Activated gamma-delta T cell treated with anti-CD3 and anti-CD28 coated beads, Interleukin-2, amount 50 U/mL, for 16 hours (primary cell): ENCODE data around the gene ZBTB47.

ENCODE experiments used
- DNase-seq: peaks from one replicate; pipeline ENCODE4 v3.0.0-alpha.2; 2020; ENCODE audit warnings: low read depth

Gene ZBTB47

DNA sequence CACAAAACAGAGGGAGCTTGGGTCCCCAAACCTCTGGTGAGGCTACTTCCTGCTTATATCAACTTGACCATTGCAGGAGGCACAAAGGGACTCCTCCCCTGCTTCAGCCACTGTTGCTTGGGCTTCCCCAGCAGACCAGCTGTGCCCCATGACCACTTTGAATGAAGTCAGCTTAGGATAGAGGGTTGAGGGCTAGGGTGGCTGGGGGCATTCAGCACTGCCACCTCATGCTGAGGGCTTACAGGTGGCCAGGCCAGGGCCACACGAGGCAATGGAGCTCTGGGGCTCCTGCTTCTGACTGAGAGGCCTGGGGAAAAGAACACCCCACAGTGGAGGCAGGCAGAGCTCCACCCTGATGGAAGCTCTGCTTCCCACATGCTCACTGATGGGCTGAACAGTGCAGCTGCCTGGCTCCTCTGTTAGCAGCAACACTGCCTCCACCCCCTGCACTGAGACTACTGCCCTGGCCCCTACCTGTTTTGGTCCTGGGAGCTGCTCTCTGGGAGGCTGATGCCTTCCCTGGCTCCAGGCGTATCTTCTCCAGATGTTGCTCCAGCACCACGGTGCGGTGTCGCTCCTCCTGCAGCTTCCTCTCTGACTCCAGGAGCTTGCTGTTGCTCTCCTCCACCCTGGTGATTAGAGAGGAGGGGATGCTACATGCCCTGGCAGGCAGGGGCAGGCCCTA, 59.3 kb downstream of the ZBTB47 start:
- DNase-seq, result no peak

DNA sequence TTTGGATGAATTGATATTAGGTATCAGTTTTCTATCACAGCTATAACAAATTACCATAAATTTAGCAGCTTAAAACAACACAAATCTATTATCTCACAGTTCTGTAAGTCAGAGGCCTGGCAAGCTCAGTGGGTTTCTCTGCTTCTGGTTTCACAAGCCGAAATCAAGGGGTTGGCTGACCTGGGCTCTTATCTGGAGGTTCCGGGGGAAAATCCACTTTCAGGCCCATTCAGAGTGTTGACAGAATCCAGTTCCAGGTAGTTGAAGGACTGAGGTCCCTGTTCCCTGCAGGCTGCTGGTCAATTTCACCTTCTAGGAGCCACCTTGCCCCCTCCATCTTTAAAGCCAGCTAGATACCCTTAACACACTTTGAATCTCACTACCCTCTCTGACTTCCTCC, 60.2 kb downstream of the ZBTB47 start:
- no peak for DNase-seq

DNA sequence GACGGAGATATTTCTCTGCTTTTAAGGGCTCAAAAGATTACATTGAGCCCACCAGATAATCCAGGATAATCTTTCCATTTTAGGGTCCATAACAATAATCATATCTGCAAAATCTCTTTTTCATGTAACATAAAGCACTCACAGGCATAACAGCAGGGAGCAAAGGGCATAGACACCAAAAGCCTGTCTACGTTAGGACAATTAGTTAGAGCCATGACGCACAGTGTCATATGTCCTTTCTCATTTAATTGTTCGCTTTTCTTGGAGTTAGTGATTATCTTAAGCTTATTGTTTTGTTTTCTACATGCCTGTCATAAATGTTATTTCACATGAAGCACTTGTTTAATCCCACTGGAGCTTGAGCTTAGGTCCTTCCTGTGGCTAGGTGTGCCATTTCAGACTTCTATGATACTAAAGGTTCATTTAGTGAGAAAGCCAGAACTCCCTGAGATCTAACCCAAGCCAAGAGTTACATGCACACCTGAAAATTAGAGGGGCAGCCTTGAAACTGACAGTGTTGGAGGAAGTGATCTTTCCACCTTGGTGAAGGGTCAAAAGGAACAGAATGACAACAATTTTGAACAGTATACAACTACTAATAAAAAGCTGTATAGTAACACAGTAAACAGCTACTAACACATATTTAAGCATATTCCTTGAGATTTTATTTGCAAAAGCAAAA, 60.8 kb downstream of the ZBTB47 start:
- no peak for DNase-seq
